ENCODE results near the gene ACP7. TPM values are rescaled to one million over a fixed set of nuclear protein-coding genes. Genes with fewer than 3 reads are reported as not detected.

Gene ACP7
- total RNA-seq, 1 experiment from 2014 or later, result 0.15 TPM

GRCh38 chr19:39060171-39060570 lies 24.0 kb upstream of the ACP7 start:
- H2BK5ac ChIP-seq (ENCODE audit: insufficient read length, low read length), result no peak overlapping the region
- H4K5ac ChIP-seq (ENCODE audit: insufficient read length, low read depth, low read length), result no peak overlapping the region
- H2AFZ ChIP-seq (ENCODE audit: low read length), result no peak overlapping the region
- no peaks in the 10 kb centered on the region for H3K27me3 ChIP-seq (ENCODE audit: insufficient read depth, low read length)
- H3K4me1 Mint-ChIP-seq, result no peaks in the 10 kb centered on the region
- no peaks in the 10 kb centered on the region for H3K9me3 ChIP-seq (ENCODE audit: control insufficient read depth, low read depth, low read length)
- no peak overlapping the region for H3K23ac ChIP-seq (ENCODE audit: insufficient read length, low read depth, low read length)
- no peak overlapping the region for H3K27ac Mint-ChIP-seq
- no peak overlapping the region for H2AK5ac ChIP-seq (ENCODE audit: insufficient read length, low read length)
- no peak for DNase-seq
- no peak overlapping the region for H2BK120ac ChIP-seq (ENCODE audit: low read depth, low read length, poor library complexity, severe bottlenecking)
- H4K91ac ChIP-seq (ENCODE audit: insufficient read length, low read depth, low read length), result no peak overlapping the region
- no CpG with 5 or more reads among the region's 4 CpGs for WGBS (ENCODE audit: extremely low coverage, insufficient read length, low lambda C conversion rate)
- no peak overlapping the region for H3K27ac ChIP-seq (ENCODE audit: insufficient read length, low read depth, low read length)
- no peaks in the 10 kb centered on the region for H3K9me3 Mint-ChIP-seq
- no peaks in the 10 kb centered on the region; a peak in 1 of 7 replicates for H3K36me3 Mint-ChIP-seq (ENCODE audit: insufficient read depth in 1 of 3, low read depth in 3 of 3)
- H3K79me2 ChIP-seq (ENCODE audit: insufficient read depth, low read length), result no peaks in the 10 kb centered on the region
- no peaks in the 10 kb centered on the region for H3K4me1 ChIP-seq (ENCODE audit: insufficient read depth, low read length)
- H3K23me2 ChIP-seq (ENCODE audit: insufficient read length, low read depth, low read length, poor library complexity, severe bottlenecking), result no peaks in the 10 kb centered on the region
- no peak overlapping the region for H3K4ac ChIP-seq (ENCODE audit: low read depth, low read length)
- H2BK15ac ChIP-seq (ENCODE audit: low read depth, low read length), result no peak overlapping the region
- H3K4me3 Mint-ChIP-seq, result no peak overlapping the region
- peaks cover 4% of the 10 kb centered on the region for H3K27me3 Mint-ChIP-seq (ENCODE audit: low read depth)
- no peak overlapping the region for H3K9ac ChIP-seq (ENCODE audit: extremely low read depth, insufficient read length, low read length)
- no peak overlapping the region for H2BK20ac ChIP-seq (ENCODE audit: low read depth, low read length, poor library complexity, severe bottlenecking)
- no peak overlapping the region for H3K4me2 ChIP-seq (ENCODE audit: insufficient read depth, insufficient read length, low read length)
- no peaks in the 10 kb centered on the region for H4K20me1 ChIP-seq (ENCODE audit: control insufficient read depth, insufficient read depth, insufficient read length)
- TF ChIP-seq CTCF (conservative IDR thresholded peaks at IDR 0.05), result no peak
- H3K14ac ChIP-seq (ENCODE audit: insufficient read depth, low read length), result no peak overlapping the region
- H3K79me1 ChIP-seq (ENCODE audit: insufficient read depth, low read depth, low read length, poor library complexity, severe bottlenecking), result no peaks in the 10 kb centered on the region
- H4K8ac ChIP-seq (replicated peaks; ENCODE audit: insufficient read length, low read depth, low read length), result no peak overlapping the region
- no peak overlapping the region for H2BK12ac ChIP-seq (ENCODE audit: insufficient read length, low read depth, low read length)
- H3K56ac ChIP-seq (ENCODE audit: insufficient read length, low read depth, low read length), result no peak overlapping the region
- H3K18ac ChIP-seq (ENCODE audit: insufficient read length, low read depth, low read length), result no peak overlapping the region
- H3T11ph ChIP-seq (ENCODE audit: low read length), result no peak overlapping the region

Data from H9 (cell line).